Measurements from ENCODE around the gene EPOP.
A peak's percentile ranks its signal among the peaks of the same experiment; 100 is the strongest.

Gene EPOP

GRCh38 chr17:38669520-38669919 is 5.2 kb downstream of the EPOP start:
- TF ChIP-seq ZFX (IDR thresholded peaks at IDR 0.05; ENCODE audit: borderline replicate concordance), result no peak
- TF ChIP-seq, protein P1, sequence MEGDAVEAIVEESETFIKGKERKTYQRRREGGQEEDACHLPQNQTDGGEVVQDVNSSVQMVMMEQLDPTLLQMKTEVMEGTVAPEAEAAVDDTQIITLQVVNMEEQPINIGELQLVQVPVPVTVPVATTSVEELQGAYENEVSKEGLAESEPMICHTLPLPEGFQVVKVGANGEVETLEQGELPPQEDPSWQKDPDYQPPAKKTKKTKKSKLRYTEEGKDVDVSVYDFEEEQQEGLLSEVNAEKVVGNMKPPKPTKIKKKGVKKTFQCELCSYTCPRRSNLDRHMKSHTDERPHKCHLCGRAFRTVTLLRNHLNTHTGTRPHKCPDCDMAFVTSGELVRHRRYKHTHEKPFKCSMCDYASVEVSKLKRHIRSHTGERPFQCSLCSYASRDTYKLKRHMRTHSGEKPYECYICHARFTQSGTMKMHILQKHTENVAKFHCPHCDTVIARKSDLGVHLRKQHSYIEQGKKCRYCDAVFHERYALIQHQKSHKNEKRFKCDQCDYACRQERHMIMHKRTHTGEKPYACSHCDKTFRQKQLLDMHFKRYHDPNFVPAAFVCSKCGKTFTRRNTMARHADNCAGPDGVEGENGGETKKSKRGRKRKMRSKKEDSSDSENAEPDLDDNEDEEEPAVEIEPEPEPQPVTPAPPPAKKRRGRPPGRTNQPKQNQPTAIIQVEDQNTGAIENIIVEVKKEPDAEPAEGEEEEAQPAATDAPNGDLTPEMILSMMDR (IDR thresholded peaks at IDR 0.05), result no peak

GRCh38 chr17:38667787-38668122 is 7.0 kb downstream of the EPOP start:
- no peak for TF ChIP-seq ZFX (IDR thresholded peaks at IDR 0.05; ENCODE audit: borderline replicate concordance)
- TF ChIP-seq, protein P1 (IDR thresholded peaks at IDR 0.05), result peak; percentile 62; the same call in 1 of the 2 replicates

More at GRCh38 chr17:38669520-38669919, 5.2 kb downstream of the EPOP start:
- no peak overlapping the region for H3K27ac ChIP-seq

DNA sequence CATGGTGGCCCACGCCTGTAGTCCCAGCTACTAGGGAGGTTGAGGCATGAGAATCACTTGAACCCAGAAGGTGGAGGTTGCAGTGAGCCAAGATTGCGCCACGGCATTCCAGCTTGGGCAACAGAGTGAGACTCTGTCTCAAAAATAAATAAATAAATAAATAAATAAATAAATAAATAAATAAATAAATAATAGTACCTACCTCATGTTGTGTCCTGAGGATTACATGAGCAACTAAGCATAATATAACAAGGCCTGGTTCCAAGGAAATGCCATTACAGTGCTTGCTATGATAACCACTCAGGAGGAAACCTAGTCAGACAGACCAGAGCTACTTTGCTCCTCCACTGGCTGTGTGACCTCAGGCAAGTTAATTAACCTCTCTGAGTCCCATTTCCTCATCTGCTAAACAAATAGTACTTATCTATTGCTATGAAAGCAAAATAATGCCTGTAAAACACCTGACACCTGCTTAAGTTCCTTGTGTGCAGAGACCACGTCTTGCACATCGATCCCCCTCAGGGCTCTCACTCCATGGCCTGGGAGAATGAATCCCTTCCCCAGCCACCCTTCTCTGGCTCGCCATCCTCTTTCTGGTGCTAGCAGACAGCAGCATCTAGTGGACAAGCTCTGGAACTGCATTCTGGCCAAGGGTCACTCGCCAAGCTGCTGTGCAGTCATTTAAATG is 7.5 kb downstream of the EPOP start:
- no peak overlapping the region for H3K27ac ChIP-seq
- TF ChIP-seq, protein P1 (IDR thresholded peaks at IDR 0.05), result peak; percentile 99
- TF ChIP-seq ZFX (IDR thresholded peaks at IDR 0.05; ENCODE audit: borderline replicate concordance), result no peak

More at GRCh38 chr17:38667787-38668122, 7.0 kb downstream of the EPOP start:
- no peak overlapping the region for H3K27ac ChIP-seq

DNA sequence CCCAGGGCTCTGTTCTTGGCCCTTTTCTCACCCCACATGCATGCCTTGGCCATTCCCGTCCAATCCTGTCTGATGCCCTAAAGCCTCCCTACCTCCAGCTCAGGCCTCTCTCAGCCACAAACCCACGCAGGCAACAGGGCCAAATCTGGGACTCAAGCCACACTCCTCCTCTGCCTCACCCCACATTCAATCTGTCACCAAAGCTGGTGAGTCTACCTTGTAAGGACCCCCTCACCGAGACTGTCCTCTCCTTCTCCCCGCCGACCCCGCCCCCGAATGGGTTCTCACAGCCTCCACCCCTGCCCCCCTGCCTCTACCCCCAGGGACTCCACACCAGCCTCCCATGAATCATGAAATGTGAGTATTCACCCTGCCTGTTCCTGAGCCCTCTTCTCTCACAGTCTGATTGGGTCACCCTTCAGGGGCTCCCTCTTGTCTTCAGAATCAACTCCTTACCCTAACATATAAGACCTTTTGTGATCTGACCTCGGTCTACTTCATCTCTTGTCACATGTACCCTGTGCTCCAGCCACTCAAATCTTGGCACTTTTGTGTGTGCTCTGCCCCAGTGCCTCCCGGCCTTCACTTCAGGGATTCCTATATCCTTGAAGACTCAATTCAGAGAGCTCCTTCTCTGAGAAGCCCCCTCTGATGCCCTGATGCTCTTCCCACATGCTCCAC is 10.7 kb downstream of the EPOP start:
- H3K27ac ChIP-seq, result no peak overlapping the region
- TF ChIP-seq ZFX (IDR thresholded peaks at IDR 0.05; ENCODE audit: borderline replicate concordance), result no peak
- TF ChIP-seq, protein P1 (IDR thresholded peaks at IDR 0.05), result no peak

DNA sequence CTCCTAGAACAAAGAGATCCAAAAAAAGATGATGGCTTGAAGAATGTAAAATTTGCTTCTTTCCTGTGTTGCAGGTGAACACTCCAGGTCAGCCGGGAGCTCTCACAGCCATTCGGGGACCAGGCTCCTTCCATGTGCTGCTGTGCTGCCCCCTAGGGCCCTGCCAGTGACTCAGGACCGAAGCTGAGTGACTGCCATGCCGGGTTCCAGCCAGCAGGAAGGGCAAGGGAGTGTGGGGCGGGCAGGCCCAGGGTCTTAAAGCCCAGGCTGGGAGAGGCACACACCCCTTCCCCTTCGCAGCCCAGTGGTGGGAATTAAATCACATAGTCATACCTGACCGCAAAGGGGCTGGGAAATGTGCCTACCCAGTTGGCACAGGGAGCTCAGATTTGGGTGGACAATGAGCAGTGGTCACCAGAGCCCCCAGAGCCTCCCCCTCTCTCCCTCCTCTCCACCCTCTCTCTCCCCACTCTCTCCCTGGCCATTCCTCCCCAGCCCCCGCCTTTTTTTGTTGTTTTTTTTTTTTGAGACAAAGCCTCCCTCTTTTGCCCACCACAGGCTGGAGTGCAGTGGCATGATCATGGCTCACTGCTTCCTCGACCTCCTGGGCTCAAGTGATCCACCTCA is 11.5 kb downstream of the EPOP start:
- H3K27ac ChIP-seq, result no peak overlapping the region
- TF ChIP-seq, protein P1 (IDR thresholded peaks at IDR 0.05), result peak; percentile 95
- TF ChIP-seq ZFX (IDR thresholded peaks at IDR 0.05; ENCODE audit: borderline replicate concordance), result no peak

GRCh38 chr17:38660097-38661025 is 14.4 kb downstream of the EPOP start:
- TF ChIP-seq, protein P1 (IDR thresholded peaks at IDR 0.05), result no peak
- no peak for TF ChIP-seq ZFX (IDR thresholded peaks at IDR 0.05; ENCODE audit: borderline replicate concordance)

More at GRCh38 chr17:38660097-38661025, 14.4 kb downstream of the EPOP start:
- no peak overlapping the region for H3K27ac ChIP-seq
